ENCODE measurements around the gene MBTPS2. TPM values are rescaled to one million over a fixed set of nuclear protein-coding genes. Genes with fewer than 3 reads are reported as not detected.

The MBTPS2 gene
- total RNA-seq, 2 donors from 2014 or later: 4.3 to 6.7 TPM

DNA sequence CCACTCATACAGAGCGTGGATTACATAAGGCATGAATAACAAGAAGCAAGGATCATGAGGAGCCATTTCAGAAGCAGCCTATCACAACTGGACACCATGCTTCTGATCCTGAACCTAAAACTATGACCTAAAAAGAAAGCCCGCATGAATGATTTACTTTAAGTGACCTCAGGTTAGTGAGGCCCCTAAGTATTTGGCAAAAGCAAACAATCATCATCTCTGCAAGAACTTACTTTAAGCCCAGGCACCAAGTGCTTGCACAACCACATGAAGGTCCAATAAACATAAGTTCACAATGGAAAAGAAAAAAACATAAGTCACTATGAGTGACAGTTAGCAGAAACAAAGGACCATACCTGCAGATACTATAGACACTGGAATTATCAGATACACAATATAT is 7.9 kb upstream of the MBTPS2 start:
- DNase-seq (no peak), ATAC-seq (no peak)
- no peaks in the 10 kb centered on the region for H3K9me3 ChIP-seq
- no peak overlapping the region for H3K4me3 ChIP-seq
- 63 to 65% methylated on average over 2 of the region's 2 CpGs for WGBS, 2 donors
- no peaks in the 10 kb centered on the region for H3K27me3 ChIP-seq
- no peaks in the 10 kb centered on the region for H3K36me3 ChIP-seq (replicated peaks in 1 of 2; ENCODE audit: insufficient read depth in 1 of 2, low read depth in 2 of 2)
- no peak overlapping the region for H3K27ac ChIP-seq
- no peak for TF ChIP-seq POLR2A (IDR thresholded peaks at IDR 0.05)
- TF ChIP-seq, protein P1, sequence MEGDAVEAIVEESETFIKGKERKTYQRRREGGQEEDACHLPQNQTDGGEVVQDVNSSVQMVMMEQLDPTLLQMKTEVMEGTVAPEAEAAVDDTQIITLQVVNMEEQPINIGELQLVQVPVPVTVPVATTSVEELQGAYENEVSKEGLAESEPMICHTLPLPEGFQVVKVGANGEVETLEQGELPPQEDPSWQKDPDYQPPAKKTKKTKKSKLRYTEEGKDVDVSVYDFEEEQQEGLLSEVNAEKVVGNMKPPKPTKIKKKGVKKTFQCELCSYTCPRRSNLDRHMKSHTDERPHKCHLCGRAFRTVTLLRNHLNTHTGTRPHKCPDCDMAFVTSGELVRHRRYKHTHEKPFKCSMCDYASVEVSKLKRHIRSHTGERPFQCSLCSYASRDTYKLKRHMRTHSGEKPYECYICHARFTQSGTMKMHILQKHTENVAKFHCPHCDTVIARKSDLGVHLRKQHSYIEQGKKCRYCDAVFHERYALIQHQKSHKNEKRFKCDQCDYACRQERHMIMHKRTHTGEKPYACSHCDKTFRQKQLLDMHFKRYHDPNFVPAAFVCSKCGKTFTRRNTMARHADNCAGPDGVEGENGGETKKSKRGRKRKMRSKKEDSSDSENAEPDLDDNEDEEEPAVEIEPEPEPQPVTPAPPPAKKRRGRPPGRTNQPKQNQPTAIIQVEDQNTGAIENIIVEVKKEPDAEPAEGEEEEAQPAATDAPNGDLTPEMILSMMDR (IDR thresholded peaks at IDR 0.05): no peak
- H3K4me1 ChIP-seq: no peaks in the 10 kb centered on the region
- intact Hi-C loops (cut with DNase I): no loop called here

DNA sequence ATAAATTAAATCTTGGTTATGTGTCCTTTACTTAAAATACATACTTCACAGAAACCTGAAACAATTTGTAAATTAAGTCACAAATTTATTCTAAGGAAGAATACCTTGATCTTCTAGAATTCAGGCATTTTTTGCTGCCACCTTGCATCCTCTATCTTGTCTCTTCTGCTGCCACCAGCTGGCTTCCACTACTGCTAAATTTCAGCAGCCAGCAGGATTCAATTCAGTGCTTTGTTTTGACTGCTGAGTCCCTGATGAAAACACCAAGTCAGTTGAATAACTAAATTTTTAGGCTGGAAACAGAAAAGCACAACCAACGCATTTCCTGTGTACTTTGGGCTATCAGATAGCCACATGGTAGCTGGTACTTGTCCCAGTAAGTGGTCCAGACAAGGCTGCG is 2.4 kb upstream of the MBTPS2 start:
- no peak for DNase-seq
- no peak for ATAC-seq
- 68 to 76% methylated on average over 2 of the region's 2 CpGs for WGBS, 2 donors
- H3K9me3 ChIP-seq: no peaks in the 10 kb centered on the region
- no peak overlapping the region for H3K27ac ChIP-seq
- no peaks in the 10 kb centered on the region for H3K27me3 ChIP-seq
- no peak overlapping the region for H3K4me3 ChIP-seq
- TF ChIP-seq, protein P1 (IDR thresholded peaks at IDR 0.05): no peak
- TF ChIP-seq POLR2A (IDR thresholded peaks at IDR 0.05): no peak
- intact Hi-C loops (cut with DNase I): no loop called here
- no peaks in the 10 kb centered on the region for H3K36me3 ChIP-seq (replicated peaks in 1 of 2; ENCODE audit: insufficient read depth in 1 of 2, low read depth in 2 of 2)
- H3K4me1 ChIP-seq: peaks cover 13% of the 10 kb centered on the region

DNA sequence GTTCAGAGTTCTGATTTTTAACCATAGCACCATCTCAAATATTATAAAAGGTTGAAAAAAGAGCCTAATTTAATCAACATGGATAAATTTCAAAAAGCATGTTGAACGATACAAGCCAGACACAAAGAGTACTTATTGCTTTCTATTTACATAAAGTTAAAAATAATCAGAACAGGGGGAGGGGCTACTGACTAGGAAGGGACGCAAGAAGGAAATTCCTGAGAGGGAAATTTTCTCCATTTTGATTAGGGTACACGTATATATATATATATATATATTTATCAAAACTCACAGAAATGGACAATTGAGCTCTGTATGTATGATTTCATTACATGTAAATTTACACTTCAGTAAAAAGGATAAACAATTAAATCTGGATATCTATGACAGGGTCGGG is 482 bp upstream of the MBTPS2 start:
- Histone ChIP-seq H3K27ac (peak overlapping the region; percentile 40 to 82 (median 79)), H3K4me1 (peaks cover 21% of the 10 kb centered on the region), H3K27me3 (no peaks in the 10 kb centered on the region), H3K36me3 (replicated peaks in 1 of 2; ENCODE audit: insufficient read depth in 1 of 2, low read depth in 2 of 2) (no peaks in the 10 kb centered on the region), H3K4me3 (peak overlapping the region; percentile 31 to 56), H3K9me3 (no peaks in the 10 kb centered on the region)
- TF ChIP-seq, protein P1 (IDR thresholded peaks at IDR 0.05): no peak
- TF ChIP-seq POLR2A (IDR thresholded peaks at IDR 0.05): no peak
- peak; percentile 51 for ATAC-seq
- intact Hi-C loops (cut with DNase I): no loop called here
- peak in 1 of 4 donors; percentile 2 for DNase-seq
- 0% methylated on average over 4 of the region's 4 CpGs for WGBS, 2 donors

DNA sequence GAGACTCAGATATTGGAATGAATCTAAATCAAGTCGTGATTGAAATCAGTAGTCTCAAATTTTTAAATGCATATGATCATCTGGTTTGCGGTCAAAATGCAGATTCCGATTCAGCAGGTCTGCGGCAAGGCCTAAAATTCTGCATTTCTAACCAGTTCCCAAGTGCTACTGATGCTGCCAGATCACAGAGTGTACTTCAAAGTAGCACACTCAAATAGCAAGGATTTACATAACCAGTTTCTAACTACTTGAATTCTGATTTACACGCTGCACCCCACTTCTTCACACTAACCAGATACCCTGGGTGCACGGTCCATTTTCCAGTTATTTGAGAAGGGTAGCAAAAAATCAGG is 752 bp downstream of the MBTPS2 start:
- H3K4me3 ChIP-seq: peak overlapping the region; percentile 31 to 56
- WGBS, 2 donors: 0% methylated on average over 6 of the region's 6 CpGs
- H3K27ac ChIP-seq: peak overlapping the region in 3 of 4 donors; percentile 77 to 82 (median 81)
- H3K4me1 ChIP-seq: peaks cover 21% of the 10 kb centered on the region
- TF ChIP-seq, protein P1 (IDR thresholded peaks at IDR 0.05): no peak
- TF ChIP-seq POLR2A (IDR thresholded peaks at IDR 0.05): no peak
- intact Hi-C loops (cut with DNase I): no loop called here
- H3K9me3 ChIP-seq: no peaks in the 10 kb centered on the region
- H3K27me3 ChIP-seq: no peaks in the 10 kb centered on the region
- ATAC-seq (no peak), DNase-seq (no peak)
- no peaks in the 10 kb centered on the region for H3K36me3 ChIP-seq (replicated peaks in 1 of 2; ENCODE audit: insufficient read depth in 1 of 2, low read depth in 2 of 2)

DNA sequence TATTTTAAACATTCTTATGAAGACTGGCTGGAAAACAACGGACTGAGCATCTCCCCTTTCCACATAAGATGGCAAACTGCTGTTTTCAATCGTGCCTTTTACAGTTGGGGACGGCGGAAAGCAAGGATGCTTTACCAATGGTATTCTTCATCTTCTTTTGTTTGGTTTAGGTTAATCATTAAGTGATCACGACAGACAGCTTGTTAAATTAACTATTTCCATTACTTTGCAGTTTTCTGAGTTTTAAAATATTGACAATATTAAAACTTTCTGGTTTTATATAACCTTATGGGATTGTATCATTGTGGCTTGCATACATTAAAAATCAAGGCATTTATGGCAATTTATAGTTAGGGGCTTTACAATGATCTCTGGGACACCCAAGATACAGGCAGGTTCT is 3.8 kb downstream of the MBTPS2 start:
- DNase-seq: no peak

More for the DNA sequence above, 3.8 kb downstream of the MBTPS2 start:
- no peak for ATAC-seq
- TF ChIP-seq, protein P1 (IDR thresholded peaks at IDR 0.05): no peak
- no peak for TF ChIP-seq POLR2A (IDR thresholded peaks at IDR 0.05)
- no peaks in the 10 kb centered on the region for H3K27me3 ChIP-seq
- peaks cover 21% of the 10 kb centered on the region for H3K4me1 ChIP-seq
- no peak overlapping the region for H3K4me3 ChIP-seq
- H3K27ac ChIP-seq: no peak overlapping the region
- H3K36me3 ChIP-seq (replicated peaks in 1 of 2; ENCODE audit: insufficient read depth in 1 of 2, low read depth in 2 of 2): no peaks in the 10 kb centered on the region
- WGBS, 2 donors: 22 to 28% methylated on average over 5 of the region's 5 CpGs
- intact Hi-C loops (cut with DNase I): no loop called here
- H3K9me3 ChIP-seq: no peaks in the 10 kb centered on the region

Data from body of pancreas (tissue), 4 donors.